Keratinocyte (primary cell): Measurements from ENCODE around the gene CXCL12. TPM values are rescaled to one million over a fixed set of nuclear protein-coding genes. Genes with fewer than 3 reads are reported as not detected.

ENCODE experiments used
- DNase-seq: peaks from one replicate; pipeline ENCODE4 v3.0.0-alpha.2; 2011; ENCODE audit warnings: low read depth, missing footprints, low spot score
- FAIRE-seq: peaks from 2 replicates; lab custom pipeline; 2011; peaks lifted over from hg19 to GRCh38; lab: Jason Lieb, UNC
- H2AFZ ChIP-seq: 2 replicates; pipeline ENCODE4 v1.6.0; 2012; ENCODE audit warnings: low read length, control low read depth, inconsistent platforms; ENCODE audit not compliant: control insufficient read depth
- H3K27ac ChIP-seq: 2 replicates; pipeline ENCODE4 v1.5.1; 2011; ENCODE audit warnings: low read length; ENCODE audit not compliant: control insufficient read depth, insufficient read depth
- H3K27me3 ChIP-seq: 3 replicates; pipeline ENCODE4 v1.6.0; 2011; ENCODE audit warnings: low read length; ENCODE audit not compliant: control insufficient read depth, insufficient read depth; ENCODE audit errors: extremely low read depth
- H3K36me3 ChIP-seq, 2 experiments: 2 replicates in 1 of 2; 3 replicates in 1 of 2; pipeline ENCODE4 v1.5.1; 2011; ENCODE audit warnings: low read length in 2 of 2, mild to moderate bottlenecking in 1 of 2; ENCODE audit not compliant: control insufficient read depth in 2 of 2, insufficient read depth in 2 of 2; ENCODE audit errors: extremely low read depth in 1 of 2
- H3K4me1 ChIP-seq: 3 replicates; pipeline ENCODE4 v1.5.1; 2011; ENCODE audit warnings: low read length; ENCODE audit not compliant: control insufficient read depth, insufficient read depth; ENCODE audit errors: extremely low read depth
- H3K4me2 ChIP-seq: 3 replicates; pipeline ENCODE4 v1.6.0; 2011; ENCODE audit warnings: low read depth, low read length; ENCODE audit not compliant: control insufficient read depth, insufficient read depth; ENCODE audit errors: extremely low read depth
- H3K4me3 ChIP-seq, 3 experiments: fragments of 200-600 bp in 1 of 3; sonication (generic) in 1 of 3; 2 replicates in 2 of 3; 3 replicates in 1 of 3; pipeline ENCODE4 v1.5.1; 2011 to 2016; ENCODE audit warnings: low read length in 3 of 3, mild to moderate bottlenecking in 3 of 3, control low read depth in 2 of 3, inconsistent platforms in 1 of 3, low read depth in 1 of 3, mixed read lengths in 1 of 3, mixed run types in 1 of 3, moderate library complexity in 1 of 3; ENCODE audit not compliant: control insufficient read depth in 2 of 3, insufficient read depth in 2 of 3; ENCODE audit errors: extremely low read depth in 1 of 3
- H3K79me2 ChIP-seq: 2 replicates; pipeline ENCODE4 v1.6.0; 2012; ENCODE audit warnings: low read length; ENCODE audit not compliant: control insufficient read depth, insufficient read depth
- H3K9ac ChIP-seq: 3 replicates; pipeline ENCODE4 v1.6.0; 2011; ENCODE audit warnings: low read length; ENCODE audit not compliant: control insufficient read depth, insufficient read depth; ENCODE audit errors: extremely low read depth
- H3K9me1 ChIP-seq: 3 replicates; pipeline ENCODE4 v1.6.0; 2011; ENCODE audit warnings: low read length; ENCODE audit not compliant: control insufficient read depth, insufficient read depth; ENCODE audit errors: extremely low read depth
- H3K9me3 ChIP-seq: 2 replicates; pipeline ENCODE4 v1.5.1; 2012; ENCODE audit warnings: low read depth, low read length; ENCODE audit not compliant: control insufficient read depth
- H4K20me1 ChIP-seq: 3 replicates; pipeline ENCODE4 v1.6.0; 2011; ENCODE audit warnings: low read length; ENCODE audit not compliant: control insufficient read depth, insufficient read depth; ENCODE audit errors: extremely low read depth
- EZH2 ChIP-seq: IDR thresholded peaks from one replicate; pipeline ENCODE4 v1.6.1; 2012; ENCODE audit warnings: inconsistent platforms, mild to moderate bottlenecking, low read length, moderate library complexity
- dilution Hi-C: fragments of 300-500 bp; cut with MboI; formaldehyde crosslinking; loops from one replicate; pipeline ENCODE4 v1.7.0; 2020; ENCODE audit warnings: low sequenced_read_pairs; ENCODE audit not compliant: extremely low pct_ligation_motif_present
- polyA plus RNA-seq, 5 experiments: library from polyadenylated mRNA; depleted of rRNA in 3 of 5; stranded (reverse) in 3 of 5; stranded (forward) in 1 of 5; unstranded in 1 of 5; fragments of >200 nt; gene quantifications; 1 replicate in 1 of 5; 2 replicates in 3 of 5; 3 replicates in 1 of 5; pipeline versions ENCODE4 v1.2.1 to v1.2.3, GENCODE V29; 2011 to 2012; ENCODE audit warnings: missing spikeins in 2 of 5, low read depth in 1 of 5, low replicate concordance in 1 of 5
- TF ChIP-seq, protein P1 (sequence below), 3 experiments: IDR thresholded peaks in 1 of 3; conservative IDR thresholded peaks in 1 of 3; optimal IDR thresholded peaks in 1 of 3; 2 replicates in 2 of 3; 3 replicates in 1 of 3; pipeline versions ENCODE3 to v1.5.1; 2011; ENCODE audit warnings: low read length in 3 of 3, mild to moderate bottlenecking in 3 of 3, moderate library complexity in 2 of 3, control low read depth in 1 of 3, inconsistent platforms in 1 of 3; ENCODE audit not compliant: insufficient read depth in 2 of 3; ENCODE audit errors: extremely low read depth in 1 of 3

Gene CXCL12
- polyA plus RNA-seq, 1 donor (not counting 4 experiments of a cell fraction or from before 2014, with no cell fraction given): not detected

GRCh38 chr10:44388641-44389040 is 3.7 kb upstream of the CXCL12 start:
- Histone ChIP-seq H3K79me2 (no peaks in the 10 kb centered on the region), H3K4me1 (no peaks in the 10 kb centered on the region), H3K36me3 (no peaks in the 10 kb centered on the region), H3K9me3 (no peaks in the 10 kb centered on the region), H3K27ac (no peak overlapping the region), H3K9me1 (no peaks in the 10 kb centered on the region), H3K9ac (no peak overlapping the region), H4K20me1 (no peaks in the 10 kb centered on the region), H3K4me3 (no peak overlapping the region), H3K4me2 (no peak overlapping the region), H3K27me3 (peaks cover 25% of the 10 kb centered on the region), H2AFZ (no peak overlapping the region)
- dilution Hi-C loops: no loop called here
- FAIRE-seq (no peak), DNase-seq (no peak)
- TF ChIP-seq, protein P1, sequence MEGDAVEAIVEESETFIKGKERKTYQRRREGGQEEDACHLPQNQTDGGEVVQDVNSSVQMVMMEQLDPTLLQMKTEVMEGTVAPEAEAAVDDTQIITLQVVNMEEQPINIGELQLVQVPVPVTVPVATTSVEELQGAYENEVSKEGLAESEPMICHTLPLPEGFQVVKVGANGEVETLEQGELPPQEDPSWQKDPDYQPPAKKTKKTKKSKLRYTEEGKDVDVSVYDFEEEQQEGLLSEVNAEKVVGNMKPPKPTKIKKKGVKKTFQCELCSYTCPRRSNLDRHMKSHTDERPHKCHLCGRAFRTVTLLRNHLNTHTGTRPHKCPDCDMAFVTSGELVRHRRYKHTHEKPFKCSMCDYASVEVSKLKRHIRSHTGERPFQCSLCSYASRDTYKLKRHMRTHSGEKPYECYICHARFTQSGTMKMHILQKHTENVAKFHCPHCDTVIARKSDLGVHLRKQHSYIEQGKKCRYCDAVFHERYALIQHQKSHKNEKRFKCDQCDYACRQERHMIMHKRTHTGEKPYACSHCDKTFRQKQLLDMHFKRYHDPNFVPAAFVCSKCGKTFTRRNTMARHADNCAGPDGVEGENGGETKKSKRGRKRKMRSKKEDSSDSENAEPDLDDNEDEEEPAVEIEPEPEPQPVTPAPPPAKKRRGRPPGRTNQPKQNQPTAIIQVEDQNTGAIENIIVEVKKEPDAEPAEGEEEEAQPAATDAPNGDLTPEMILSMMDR (optimal IDR thresholded peaks at IDR 0.05 in 1 of 3, IDR thresholded peaks at IDR 0.05 in 1 of 3, conservative IDR thresholded peaks at IDR 0.05 in 1 of 3; ENCODE audit: extremely low read depth in 1 of 3, insufficient read depth in 2 of 3, low read length in 3 of 3): no peak
- no peak for TF ChIP-seq EZH2

GRCh38 chr10:44387853-44388251 is 3.0 kb upstream of the CXCL12 start:
- Histone ChIP-seq H3K4me3 (no peak overlapping the region), H3K9me3 (no peaks in the 10 kb centered on the region), H3K9me1 (no peaks in the 10 kb centered on the region), H3K36me3 (no peaks in the 10 kb centered on the region), H3K9ac (no peak overlapping the region), H2AFZ (no peak overlapping the region), H3K4me1 (no peaks in the 10 kb centered on the region), H3K4me2 (no peak overlapping the region), H3K79me2 (no peaks in the 10 kb centered on the region), H3K27me3 (peaks cover 32% of the 10 kb centered on the region), H3K27ac (no peak overlapping the region), H4K20me1 (no peaks in the 10 kb centered on the region)
- TF ChIP-seq EZH2: no peak
- TF ChIP-seq, protein P1 (optimal IDR thresholded peaks at IDR 0.05 in 1 of 3, IDR thresholded peaks at IDR 0.05 in 1 of 3, conservative IDR thresholded peaks at IDR 0.05 in 1 of 3; ENCODE audit: extremely low read depth in 1 of 3, insufficient read depth in 2 of 3, low read length in 3 of 3): no peak
- no peak for FAIRE-seq
- dilution Hi-C loops: no loop called here
- DNase-seq: no peak
